Raji (cell line): ENCODE data around the gene CBX8.

Experiments used
- POLR2A ChIP-seq: IDR thresholded peaks from 2 replicates; pipeline ENCODE4 v1.6.1; 2011; ENCODE audit warnings: low read depth, low read length, control low read depth; ENCODE audit not compliant: insufficient read depth

Gene CBX8

GRCh38 chr17:79789943-79790804 lies 6.7 kb downstream of the CBX8 start:
- no peak for TF ChIP-seq POLR2A

- no peak for TF ChIP-seq POLR2A
These were observed 7.6 kb downstream of the CBX8 start for GRCh38 chr17:79788989-79789942.

- no peak for TF ChIP-seq POLR2A
These were observed 8.4 kb downstream of the CBX8 start for GRCh38 chr17:79788455-79788854.

- TF ChIP-seq POLR2A: no peak
These were observed 9.8 kb downstream of the CBX8 start for GRCh38 chr17:79786930-79787643.

- no peak for TF ChIP-seq POLR2A
These were observed 10.7 kb downstream of the CBX8 start for GRCh38 chr17:79785900-79786810.

GRCh38 chr17:79785017-79785899 lies 11.6 kb downstream of the CBX8 start:
- no peak for TF ChIP-seq POLR2A

- TF ChIP-seq POLR2A: no peak
These were observed 12.4 kb downstream of the CBX8 start for GRCh38 chr17:79784353-79785016.

GRCh38 chr17:79783891-79784290 lies 13.0 kb downstream of the CBX8 start:
- no peak for TF ChIP-seq POLR2A

- no peak for TF ChIP-seq POLR2A
These were observed 14.9 kb downstream of the CBX8 start for GRCh38 chr17:79781736-79782575.

GRCh38 chr17:79781012-79781650 lies 15.7 kb downstream of the CBX8 start:
- no peak for TF ChIP-seq POLR2A

- no peak for TF ChIP-seq POLR2A
These were observed 17.1 kb downstream of the CBX8 start for GRCh38 chr17:79779661-79780365.
